SH-SY5Y (cell line): ENCODE results near the gene AGER.

Source experiments
- GATA2 ChIP-seq: IDR thresholded peaks from 2 replicates; pipeline ENCODE4 v1.6.1; 2011; ENCODE audit warnings: mild to moderate bottlenecking, low read depth, low read length
- GATA3 ChIP-seq: IDR thresholded peaks from 2 replicates; pipeline ENCODE4 v1.6.1; 2011; ENCODE audit warnings: low read depth, mild to moderate bottlenecking, low read length, moderate library complexity

DNA sequence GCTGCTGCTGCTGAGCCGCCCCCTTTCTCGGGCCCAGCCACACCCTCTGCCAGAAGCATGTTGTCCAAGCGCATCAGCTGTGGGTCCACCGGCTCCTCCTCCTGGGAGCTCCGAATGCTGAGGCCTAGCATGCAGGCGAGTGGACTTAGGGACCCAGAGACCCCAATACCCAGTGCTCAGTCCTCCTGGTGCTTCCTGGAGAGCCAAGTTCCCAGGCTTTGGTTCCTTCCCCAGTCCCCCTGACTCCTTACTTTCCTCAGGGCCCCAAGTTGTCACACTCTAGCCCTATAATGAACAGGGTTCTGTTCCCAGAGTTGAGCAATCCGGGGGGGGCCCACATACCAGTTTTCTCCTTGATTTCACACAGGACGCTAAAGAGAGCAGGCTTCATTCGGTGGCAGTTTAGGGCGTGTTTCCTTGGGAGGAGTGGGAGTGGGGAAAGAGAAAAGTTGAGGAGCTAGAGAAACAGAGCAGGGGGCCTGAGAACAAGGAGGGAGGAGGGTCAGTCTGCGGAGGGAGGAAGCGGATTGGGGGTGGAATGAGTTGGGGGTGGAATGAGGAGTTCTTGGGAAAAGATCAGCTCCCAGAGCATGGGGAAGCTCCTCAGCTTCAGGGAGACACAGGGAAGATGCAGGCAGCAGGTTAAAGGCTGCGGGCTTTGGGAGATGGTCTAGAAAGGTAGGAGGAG lies 4.5 kb upstream of the AGER start:
- no peak for TF ChIP-seq GATA2
- TF ChIP-seq GATA3 = no peak
